HepG2 (cell line): ENCODE measurements around the gene KATNB1. TPM values are rescaled to one million over a fixed set of nuclear protein-coding genes. Genes with fewer than 3 reads are reported as not detected.

ENCODE experiments used
- ATAC-seq: fragments of 200-7000 bp; cut with Tn5 transposase; 3 replicates; pipeline ENCODE4 v1.9.1; 2020; ENCODE audit warnings: mild to moderate bottlenecking, moderate library complexity
- BruUV-seq: library from RNA; stranded (reverse); fragments of 400-500 nt; replicated peaks from 2 replicates; lab custom pipeline; 2021; lab: Mats Ljungman, UMichigan
- CTCF ChIA-PET: fragments of 300-600 bp; formaldehyde crosslinking; extraction: SDS; loops from one replicate; lab custom pipeline; 2021; ENCODE audit warnings: low total read pairs, inconsistent platforms, low intra/inter-chr PET ratio; lab: Yijun Ruan, JAX
- POLR2A ChIA-PET: fragments of 350-600 bp; sonication (Branson Sonifier 250); formaldehyde crosslinking; loops from one replicate; lab custom pipeline; 2020; ENCODE audit warnings: antibody characterized with exemption, inconsistent platforms; lab: Yijun Ruan, JAX
- DNase-seq: peaks from one replicate; pipeline ENCODE4 v3.0.0-alpha.2; 2015; ENCODE audit warnings: low spot score
- FAIRE-seq: peaks from 3 replicates; lab custom pipeline; 2011; peaks lifted over from hg19 to GRCh38; lab: Jason Lieb, UNC
- H2AFZ ChIP-seq: one replicate; pipeline ENCODE4 v1.6.1; 2011; ENCODE audit warnings: low read length, inconsistent platforms
- H3K27ac ChIP-seq: fragments of 300-600 bp; 3 replicates; pipeline ENCODE4 v1.8.0; 2011; ENCODE audit warnings: mixed run types, mild to moderate bottlenecking, mixed read lengths, low read length, inconsistent platforms; ENCODE audit not compliant: insufficient read depth; ENCODE audit errors: extremely low read length
- H3K27me3 ChIP-seq, 2 experiments: fragments of 200-600 bp in 1 of 2; 2 replicates in 1 of 2; 3 replicates in 1 of 2; pipeline versions ENCODE4 v1.6.0 to v1.8.0; 2011; ENCODE audit warnings: low read length in 2 of 2, mild to moderate bottlenecking in 2 of 2, moderate library complexity in 2 of 2, inconsistent platforms in 1 of 2; ENCODE audit not compliant: insufficient read depth in 2 of 2, control insufficient read depth in 1 of 2
- H3K36me3 ChIP-seq, 2 experiments: fragments of 200-600 bp in 1 of 2; replicated peaks in 1 of 2; 2 replicates in 1 of 2; 3 replicates in 1 of 2; pipeline versions ENCODE4 v1.5.1 to v1.8.0; 2011; ENCODE audit warnings: low read length in 2 of 2, inconsistent platforms in 1 of 2; ENCODE audit not compliant: insufficient read depth in 2 of 2, control insufficient read depth in 1 of 2
- H3K4me1 ChIP-seq: 2 replicates; pipeline ENCODE4 v1.5.1; 2012; ENCODE audit warnings: low read length, inconsistent platforms; ENCODE audit not compliant: insufficient read depth
- H3K4me2 ChIP-seq: 2 replicates; pipeline ENCODE4 v1.6.0; 2011; ENCODE audit warnings: low read depth, low read length, inconsistent platforms
- H3K4me3 ChIP-seq, 3 experiments: fragments of 200-600 bp in 1 of 3; sonication (generic), shearing (Covaris generic) in 1 of 3; replicated peaks in 1 of 3; 2 replicates each; pipeline ENCODE4 v1.5.1; 2011 to 2016; ENCODE audit warnings: low read length in 3 of 3, inconsistent platforms in 2 of 3, low read depth in 2 of 3, mild to moderate bottlenecking in 2 of 3, control low read depth in 1 of 3, mixed read lengths in 1 of 3; ENCODE audit not compliant: insufficient read depth in 1 of 3
- H3K79me2 ChIP-seq: one replicate; pipeline ENCODE4 v1.6.1; 2011; ENCODE audit warnings: low read length, inconsistent platforms; ENCODE audit not compliant: insufficient read depth
- H3K9ac ChIP-seq: 2 replicates; pipeline ENCODE4 v1.6.0; 2011; ENCODE audit warnings: mild to moderate bottlenecking, low read depth, low read length, inconsistent platforms; ENCODE audit not compliant: insufficient read depth
- H3K9me3 ChIP-seq: 2 replicates; pipeline ENCODE4 v1.5.1; 2012; ENCODE audit warnings: mild to moderate bottlenecking, low read length
- H4K20me1 ChIP-seq: 2 replicates; pipeline ENCODE4 v1.6.0; 2011; ENCODE audit warnings: inconsistent platforms, mild to moderate bottlenecking, low read length, moderate library complexity; ENCODE audit not compliant: insufficient read depth
- FOXC1 ChIP-seq: sonication (generic); formaldehyde crosslinking; IDR thresholded peaks from 2 replicates; pipeline ENCODE4 v1.8.0; 2022; ENCODE audit warnings: mild to moderate bottlenecking, missing genetic modification reagents, borderline replicate concordance
- HOXA5 ChIP-seq: sonication (generic); formaldehyde crosslinking; IDR thresholded peaks from 2 replicates; pipeline ENCODE4 v1.4.0; 2020; ENCODE audit warnings: missing genetic modification reagents
- MBD4 ChIP-seq: IDR thresholded peaks from 2 replicates; pipeline ENCODE4 v1.6.1; 2012; ENCODE audit warnings: low read length, inconsistent platforms, borderline replicate concordance
- NR3C1 ChIP-seq: sonication (generic); formaldehyde crosslinking; IDR thresholded peaks from 2 replicates; pipeline ENCODE4 v1.4.0; 2020; ENCODE audit warnings: missing genetic modification reagents
- ZNF224 ChIP-seq: sonication (generic); formaldehyde crosslinking; IDR thresholded peaks from 2 replicates; pipeline ENCODE4 v1.5.0; 2020; ENCODE audit warnings: mild to moderate bottlenecking, missing genetic modification reagents
- WGBS: methylation state at CpG from one replicate; pipeline ENCODE4 v1.1.6; 2017; ENCODE audit warnings: low lambda C conversion rate; 5-methylcytosine and 5-hydroxymethylcytosine counted together
- in situ Hi-C: cut with HindIII; loops from 2 replicates; pipeline ENCODE4 v1.10.0; 2017; ENCODE audit warnings: low pct_unique_long_range_greater_than_20kb; ENCODE audit not compliant: extremely low pct_ligation_motif_present
- intact Hi-C: fragments of 100-400 bp; cut with micrococcal nuclease; formaldehyde crosslinking; loops from one replicate; pipeline ENCODE4 v1.10.0; 2022; ENCODE audit not compliant: unreplicated experiment
- polyA plus RNA-seq, 8 experiments: library from polyadenylated mRNA; depleted of rRNA in 3 of 8; stranded (reverse) in 7 of 8; unstranded in 1 of 8; fragments of >200 nt; fragmentation: Illumina TruSeq in 4 of 8; extraction: Trizol in 4 of 8; gene quantifications; 2 replicates each; pipeline versions ENCODE4 v1.2.1 to v1.2.3, GENCODE V29; 2011 to 2016; ENCODE audit warnings: low read depth in 4 of 8, missing spikeins in 1 of 8, mixed read lengths in 1 of 8; ENCODE audit not compliant: insufficient read depth in 1 of 8
- total RNA-seq, 5 experiments: library from RNA; depleted of rRNA; stranded (reverse); fragments of >200 nt; fragmentation: Illumina TruSeq; extraction: Trizol; gene quantifications; 2 replicates each; pipeline ENCODE4 v1.2.3, GENCODE V29; 2016; ENCODE audit warnings: low read depth in 1 of 5
- TF ChIP-seq, protein P1 (sequence below): sonication (generic); formaldehyde crosslinking; IDR thresholded peaks from 2 replicates; pipeline ENCODE4 v1.9.0; 2021; ENCODE audit warnings: mild to moderate bottlenecking, missing genetic modification reagents
- TF ChIP-seq, protein P2 (sequence below): sonication (generic); formaldehyde crosslinking; IDR thresholded peaks from 2 replicates; pipeline ENCODE4 v1.5.0; 2020; ENCODE audit warnings: mild to moderate bottlenecking, missing genetic modification reagents, moderate library complexity
- TF ChIP-seq, protein P3 (sequence below): sonication (generic); formaldehyde crosslinking; IDR thresholded peaks from 2 replicates; pipeline ENCODE4 v1.8.0; 2022; ENCODE audit warnings: mild to moderate bottlenecking, missing genetic modification reagents; ENCODE audit not compliant: insufficient replicate concordance

The KATNB1 gene
- total and polyA plus RNA-seq, 2 of the 13 experiments (the other 11 are each of a cell fraction or from before 2014, with no cell fraction given): 31.5 to 43.5 TPM

DNA sequence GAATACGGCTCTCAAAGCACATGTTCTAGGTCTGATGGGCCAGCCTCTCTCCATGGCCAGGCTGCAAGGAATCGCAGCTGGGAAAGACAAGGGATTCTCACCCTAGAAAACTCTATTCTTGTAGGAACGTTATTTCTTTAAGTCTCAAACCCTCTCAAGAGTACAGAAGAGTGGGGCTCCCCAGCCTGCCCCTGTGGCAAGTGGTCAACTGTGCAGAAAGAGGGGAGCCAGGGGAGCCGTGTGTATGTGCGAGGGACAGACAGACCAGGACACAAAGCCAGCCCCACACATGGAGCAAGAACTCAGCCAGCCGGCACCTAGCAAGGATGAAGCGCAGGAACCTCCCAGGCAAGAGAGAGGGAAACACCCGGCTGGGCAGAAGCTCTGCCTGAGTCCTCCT is 50.4 kb downstream of the KATNB1 start:
- Histone ChIP-seq H2AFZ (no peak overlapping the region), H3K79me2 (peaks cover 3% of the 10 kb centered on the region)
- in situ Hi-C loops: no loop called here
- ATAC-seq: no peak
- CTCF ChIA-PET: no interaction called here
- no peak for TF ChIP-seq ZNF224 (CRISPR knock-in tag)
- TF ChIP-seq, protein P1, sequence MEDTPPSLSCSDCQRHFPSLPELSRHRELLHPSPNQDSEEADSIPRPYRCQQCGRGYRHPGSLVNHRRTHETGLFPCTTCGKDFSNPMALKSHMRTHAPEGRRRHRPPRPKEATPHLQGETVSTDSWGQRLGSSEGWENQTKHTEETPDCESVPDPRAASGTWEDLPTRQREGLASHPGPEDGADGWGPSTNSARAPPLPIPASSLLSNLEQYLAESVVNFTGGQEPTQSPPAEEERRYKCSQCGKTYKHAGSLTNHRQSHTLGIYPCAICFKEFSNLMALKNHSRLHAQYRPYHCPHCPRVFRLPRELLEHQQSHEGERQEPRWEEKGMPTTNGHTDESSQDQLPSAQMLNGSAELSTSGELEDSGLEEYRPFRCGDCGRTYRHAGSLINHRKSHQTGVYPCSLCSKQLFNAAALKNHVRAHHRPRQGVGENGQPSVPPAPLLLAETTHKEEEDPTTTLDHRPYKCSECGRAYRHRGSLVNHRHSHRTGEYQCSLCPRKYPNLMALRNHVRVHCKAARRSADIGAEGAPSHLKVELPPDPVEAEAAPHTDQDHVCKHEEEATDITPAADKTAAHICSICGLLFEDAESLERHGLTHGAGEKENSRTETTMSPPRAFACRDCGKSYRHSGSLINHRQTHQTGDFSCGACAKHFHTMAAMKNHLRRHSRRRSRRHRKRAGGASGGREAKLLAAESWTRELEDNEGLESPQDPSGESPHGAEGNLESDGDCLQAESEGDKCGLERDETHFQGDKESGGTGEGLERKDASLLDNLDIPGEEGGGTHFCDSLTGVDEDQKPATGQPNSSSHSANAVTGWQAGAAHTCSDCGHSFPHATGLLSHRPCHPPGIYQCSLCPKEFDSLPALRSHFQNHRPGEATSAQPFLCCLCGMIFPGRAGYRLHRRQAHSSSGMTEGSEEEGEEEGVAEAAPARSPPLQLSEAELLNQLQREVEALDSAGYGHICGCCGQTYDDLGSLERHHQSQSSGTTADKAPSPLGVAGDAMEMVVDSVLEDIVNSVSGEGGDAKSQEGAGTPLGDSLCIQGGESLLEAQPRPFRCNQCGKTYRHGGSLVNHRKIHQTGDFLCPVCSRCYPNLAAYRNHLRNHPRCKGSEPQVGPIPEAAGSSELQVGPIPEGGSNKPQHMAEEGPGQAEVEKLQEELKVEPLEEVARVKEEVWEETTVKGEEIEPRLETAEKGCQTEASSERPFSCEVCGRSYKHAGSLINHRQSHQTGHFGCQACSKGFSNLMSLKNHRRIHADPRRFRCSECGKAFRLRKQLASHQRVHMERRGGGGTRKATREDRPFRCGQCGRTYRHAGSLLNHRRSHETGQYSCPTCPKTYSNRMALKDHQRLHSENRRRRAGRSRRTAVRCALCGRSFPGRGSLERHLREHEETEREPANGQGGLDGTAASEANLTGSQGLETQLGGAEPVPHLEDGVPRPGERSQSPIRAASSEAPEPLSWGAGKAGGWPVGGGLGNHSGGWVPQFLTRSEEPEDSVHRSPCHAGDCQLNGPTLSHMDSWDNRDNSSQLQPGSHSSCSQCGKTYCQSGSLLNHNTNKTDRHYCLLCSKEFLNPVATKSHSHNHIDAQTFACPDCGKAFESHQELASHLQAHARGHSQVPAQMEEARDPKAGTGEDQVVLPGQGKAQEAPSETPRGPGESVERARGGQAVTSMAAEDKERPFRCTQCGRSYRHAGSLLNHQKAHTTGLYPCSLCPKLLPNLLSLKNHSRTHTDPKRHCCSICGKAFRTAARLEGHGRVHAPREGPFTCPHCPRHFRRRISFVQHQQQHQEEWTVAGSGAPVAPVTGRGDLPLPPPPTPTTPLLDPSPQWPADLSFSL (CRISPR knock-in tag): no peak
- TF ChIP-seq NR3C1 (CRISPR knock-in tag): no peak
- TF ChIP-seq, protein P2, sequence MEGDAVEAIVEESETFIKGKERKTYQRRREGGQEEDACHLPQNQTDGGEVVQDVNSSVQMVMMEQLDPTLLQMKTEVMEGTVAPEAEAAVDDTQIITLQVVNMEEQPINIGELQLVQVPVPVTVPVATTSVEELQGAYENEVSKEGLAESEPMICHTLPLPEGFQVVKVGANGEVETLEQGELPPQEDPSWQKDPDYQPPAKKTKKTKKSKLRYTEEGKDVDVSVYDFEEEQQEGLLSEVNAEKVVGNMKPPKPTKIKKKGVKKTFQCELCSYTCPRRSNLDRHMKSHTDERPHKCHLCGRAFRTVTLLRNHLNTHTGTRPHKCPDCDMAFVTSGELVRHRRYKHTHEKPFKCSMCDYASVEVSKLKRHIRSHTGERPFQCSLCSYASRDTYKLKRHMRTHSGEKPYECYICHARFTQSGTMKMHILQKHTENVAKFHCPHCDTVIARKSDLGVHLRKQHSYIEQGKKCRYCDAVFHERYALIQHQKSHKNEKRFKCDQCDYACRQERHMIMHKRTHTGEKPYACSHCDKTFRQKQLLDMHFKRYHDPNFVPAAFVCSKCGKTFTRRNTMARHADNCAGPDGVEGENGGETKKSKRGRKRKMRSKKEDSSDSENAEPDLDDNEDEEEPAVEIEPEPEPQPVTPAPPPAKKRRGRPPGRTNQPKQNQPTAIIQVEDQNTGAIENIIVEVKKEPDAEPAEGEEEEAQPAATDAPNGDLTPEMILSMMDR (CRISPR knock-in tag): no peak
- no peak for TF ChIP-seq HOXA5 (CRISPR knock-in tag)
- TF ChIP-seq FOXC1 (CRISPR knock-in tag): no peak
- TF ChIP-seq, protein P3, sequence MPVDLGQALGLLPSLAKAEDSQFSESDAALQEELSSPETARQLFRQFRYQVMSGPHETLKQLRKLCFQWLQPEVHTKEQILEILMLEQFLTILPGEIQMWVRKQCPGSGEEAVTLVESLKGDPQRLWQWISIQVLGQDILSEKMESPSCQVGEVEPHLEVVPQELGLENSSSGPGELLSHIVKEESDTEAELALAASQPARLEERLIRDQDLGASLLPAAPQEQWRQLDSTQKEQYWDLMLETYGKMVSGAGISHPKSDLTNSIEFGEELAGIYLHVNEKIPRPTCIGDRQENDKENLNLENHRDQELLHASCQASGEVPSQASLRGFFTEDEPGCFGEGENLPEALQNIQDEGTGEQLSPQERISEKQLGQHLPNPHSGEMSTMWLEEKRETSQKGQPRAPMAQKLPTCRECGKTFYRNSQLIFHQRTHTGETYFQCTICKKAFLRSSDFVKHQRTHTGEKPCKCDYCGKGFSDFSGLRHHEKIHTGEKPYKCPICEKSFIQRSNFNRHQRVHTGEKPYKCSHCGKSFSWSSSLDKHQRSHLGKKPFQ (CRISPR knock-in tag): no peak
- no peak for TF ChIP-seq MBD4
- TF ChIP-seq, all 625 proteins: peak for 0
- no peak for DNase-seq
- Histone ChIP-seq H4K20me1 (no peaks in the 10 kb centered on the region), H3K4me1 (peaks cover 38% of the 10 kb centered on the region), H3K36me3 (peaks cover 18 to 40% of the 10 kb centered on the region in 2 experiments), H3K9me3 (no peaks in the 10 kb centered on the region), H3K4me2 (no peak overlapping the region), H3K27ac (no peak overlapping the region), H3K9ac (no peak overlapping the region), H3K27me3 (no peaks in the 10 kb centered on the region), H3K4me3 (no peak overlapping the region)
- POLR2A ChIA-PET: interaction anchor here (8.1 kb wide), 1 partner anchor 13 kb away, joined by 141 read pairs; the partner anchor contains the start of gene KIFC3
- WGBS: 96% methylated on average over 8 of the region's 8 CpGs
- FAIRE-seq: no peak
- intact Hi-C loops: no loop called here
- no TSS peak for BruUV-seq
